ENCODE data around the gene EPM2AIP1. TPM values are rescaled to one million over a fixed set of nuclear protein-coding genes. Genes with fewer than 3 reads are reported as not detected.

Gene EPM2AIP1
- total RNA-seq, 1 donor from 2014 or later: 61.0 TPM

DNA sequence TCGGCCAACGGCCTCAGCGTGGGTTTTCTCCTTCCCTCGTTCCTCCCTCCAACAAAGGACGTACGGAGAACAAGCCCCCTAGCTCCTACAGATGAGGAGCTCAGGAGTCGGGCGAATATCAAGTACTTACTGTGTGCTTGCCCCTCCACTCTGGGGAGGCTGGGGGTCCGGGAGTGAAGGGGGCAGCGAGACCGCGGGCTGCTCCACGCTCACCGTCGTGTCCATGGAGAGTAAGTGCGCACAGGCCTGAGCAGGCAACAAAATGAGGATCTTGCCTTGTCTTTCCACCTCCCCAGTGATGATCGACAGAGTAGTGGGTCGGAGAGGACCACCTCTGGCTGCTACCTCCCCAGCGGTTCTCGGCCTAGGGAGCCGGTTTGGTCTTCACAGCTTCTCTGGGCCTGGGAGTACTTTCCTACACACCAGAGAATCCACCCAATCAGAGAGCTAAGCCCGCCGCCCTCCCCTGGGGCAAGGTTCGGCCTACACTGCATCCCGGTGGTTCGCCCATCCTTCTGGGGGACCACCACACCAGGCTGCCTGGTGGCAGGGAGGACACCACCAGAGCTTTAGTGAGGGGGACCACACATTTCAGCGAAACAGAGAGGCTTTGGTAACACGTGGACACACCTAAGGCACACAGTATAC is 47.5 kb downstream of the EPM2AIP1 start:
- no peak for DNase-seq

DNA sequence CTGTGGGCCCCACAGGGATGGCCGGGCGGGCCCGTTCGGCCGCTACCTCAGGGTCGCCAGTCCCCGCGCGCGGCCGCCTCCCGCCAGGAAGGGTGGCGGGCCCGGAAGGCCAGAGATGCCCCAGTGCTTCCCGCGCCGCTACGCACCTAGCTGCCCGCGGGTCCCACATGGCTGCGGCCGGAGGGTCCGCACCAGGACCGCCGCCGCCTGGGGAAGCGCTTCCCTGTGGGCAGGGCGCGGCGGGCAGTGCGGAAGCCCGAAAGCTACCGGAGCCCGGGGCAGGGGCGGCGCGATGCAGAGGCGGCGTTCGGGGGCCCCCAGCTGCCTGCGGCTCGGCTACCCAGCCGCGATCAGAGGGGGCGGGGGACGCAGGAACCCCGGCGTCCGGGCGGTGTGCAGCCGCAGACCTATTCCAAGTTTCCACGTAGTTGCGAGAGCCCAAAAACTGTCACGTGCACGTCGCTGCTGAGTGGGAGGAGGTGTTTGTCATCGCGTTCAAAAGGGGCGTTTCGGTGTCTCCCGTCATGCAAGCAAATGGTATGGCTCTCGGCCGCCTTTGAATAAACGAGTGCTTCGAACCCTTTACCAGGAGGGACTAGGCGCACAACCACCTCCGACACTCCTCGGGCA is 48.2 kb downstream of the EPM2AIP1 start, which contains the start of gene TRANK1:
Gene TRANK1 (minus strand): TSS at position 414 of the 630 bp plus-strand sequence. CDS start 245 bp downstream, at position 169.
- DNase-seq: peak; percentile 51

DNA sequence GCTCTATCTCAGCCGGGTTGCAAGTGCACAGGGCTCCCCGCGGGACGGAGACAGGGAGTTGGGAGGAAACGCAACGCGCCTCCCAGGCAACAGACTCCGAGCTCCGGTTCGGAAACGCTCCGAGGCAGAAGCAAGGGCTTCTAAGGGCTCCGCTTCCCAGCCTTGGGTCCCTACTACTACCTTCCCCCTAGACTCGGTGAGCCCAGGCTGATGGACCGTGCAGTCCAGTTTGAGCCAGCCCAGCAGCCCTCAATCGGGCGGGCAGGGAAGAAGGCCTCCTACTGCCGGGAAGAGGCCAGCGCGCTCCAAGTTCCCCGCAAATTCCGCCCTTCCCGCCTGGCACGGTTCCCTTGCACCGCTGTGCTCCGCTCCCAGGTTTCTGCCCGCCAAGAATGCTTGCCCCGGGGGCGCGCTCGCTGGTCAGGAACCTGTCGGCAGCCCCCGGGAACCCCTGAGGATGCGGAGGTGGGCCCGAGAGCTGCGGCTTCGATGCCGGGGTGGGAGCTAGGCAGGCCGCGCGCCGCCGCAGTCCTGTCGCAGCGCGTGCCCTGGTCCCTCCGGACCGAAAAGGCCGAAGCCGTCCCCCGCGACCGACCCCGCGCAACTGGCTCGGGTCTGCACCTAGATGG is 48.8 kb downstream of the EPM2AIP1 start:
- DNase-seq: peak; percentile 57

DNA sequence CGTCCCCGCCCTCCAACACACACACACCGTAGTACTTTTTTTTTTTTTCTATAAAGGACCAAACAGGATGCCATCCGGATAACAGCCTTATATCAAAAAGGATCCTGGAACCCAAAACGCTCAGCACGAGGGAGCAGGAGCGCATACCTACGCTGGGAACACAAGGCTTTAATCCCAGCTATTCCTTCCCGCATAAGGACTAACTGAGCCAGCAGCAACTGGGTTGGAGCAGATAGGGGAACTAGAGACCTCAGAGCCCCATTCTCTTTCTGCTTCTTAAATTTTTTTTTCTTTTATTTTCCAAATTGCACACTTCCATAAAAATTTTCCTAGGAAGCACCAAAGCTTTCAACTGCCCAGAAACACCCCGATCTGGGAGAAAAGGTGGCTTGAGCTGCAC is 49.3 kb downstream of the EPM2AIP1 start:
- DNase-seq: no peak

DNA sequence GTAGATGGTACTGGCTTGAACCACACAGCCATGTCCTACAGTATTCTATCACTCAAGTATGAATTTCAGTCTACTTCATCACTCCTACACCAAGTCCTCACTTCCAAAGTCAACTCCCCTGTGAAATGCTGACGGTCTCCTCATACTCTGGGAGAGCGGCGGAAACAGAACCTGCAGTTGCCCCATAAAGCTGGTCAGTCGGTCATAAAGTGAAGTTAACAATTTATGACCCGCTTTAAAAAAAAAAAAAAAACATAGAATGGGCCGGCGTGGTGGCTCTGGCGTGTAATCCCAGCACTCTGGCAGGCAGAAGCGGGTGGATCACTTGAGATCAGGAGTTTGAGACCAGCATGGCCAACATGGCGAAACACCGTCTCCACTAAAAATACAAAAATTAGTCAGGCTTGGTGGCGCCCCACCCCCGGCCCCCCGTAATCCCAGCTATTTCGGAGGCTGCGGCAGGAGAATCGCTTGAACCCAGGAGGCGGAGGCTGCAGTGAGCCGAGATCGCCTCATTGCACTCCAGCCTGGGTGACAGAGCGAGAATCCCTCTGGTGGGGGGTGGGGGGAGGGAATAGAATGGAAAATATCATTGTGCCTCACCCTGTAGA is 50.2 kb downstream of the EPM2AIP1 start:
- no peak for DNase-seq

DNA sequence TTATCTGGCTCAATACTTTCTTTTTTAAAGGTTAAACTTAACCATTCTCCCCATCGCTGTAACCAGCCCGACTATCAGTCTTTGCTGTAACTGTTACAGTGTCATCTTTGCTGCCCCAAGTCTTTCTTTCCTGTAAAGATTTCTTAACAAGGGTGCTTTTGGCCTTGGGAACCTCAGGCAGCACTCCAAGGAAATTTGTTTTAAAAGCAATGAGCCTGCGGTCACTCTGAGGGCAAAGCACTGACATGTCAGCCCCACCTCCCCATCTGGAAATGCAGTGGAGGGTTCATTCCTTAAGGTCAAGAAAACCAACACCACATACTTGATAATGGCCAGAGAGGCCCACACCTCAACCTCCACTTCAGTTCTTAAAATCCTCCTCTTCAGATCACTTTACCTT is 51.3 kb downstream of the EPM2AIP1 start:
- no peak for DNase-seq

DNA sequence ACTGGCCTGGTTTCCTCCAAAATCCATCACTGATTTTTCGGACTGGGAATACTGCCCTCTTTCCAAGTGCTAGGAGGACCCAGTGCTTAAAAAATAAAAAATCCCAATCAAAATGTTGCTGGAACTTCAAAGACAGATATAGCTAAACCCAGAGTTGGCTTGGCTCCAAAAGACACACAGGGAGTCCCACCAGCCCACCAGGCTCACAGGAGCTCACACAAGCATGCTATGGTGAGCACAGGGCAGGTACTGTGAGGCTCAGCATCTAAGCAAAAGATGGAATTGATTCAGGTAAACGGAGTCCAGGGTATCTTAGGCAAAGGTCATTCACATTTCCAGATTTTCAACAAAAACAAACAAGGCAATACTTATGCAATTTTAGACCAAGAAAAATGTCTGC is 51.8 kb downstream of the EPM2AIP1 start:
- DNase-seq: no peak

DNA sequence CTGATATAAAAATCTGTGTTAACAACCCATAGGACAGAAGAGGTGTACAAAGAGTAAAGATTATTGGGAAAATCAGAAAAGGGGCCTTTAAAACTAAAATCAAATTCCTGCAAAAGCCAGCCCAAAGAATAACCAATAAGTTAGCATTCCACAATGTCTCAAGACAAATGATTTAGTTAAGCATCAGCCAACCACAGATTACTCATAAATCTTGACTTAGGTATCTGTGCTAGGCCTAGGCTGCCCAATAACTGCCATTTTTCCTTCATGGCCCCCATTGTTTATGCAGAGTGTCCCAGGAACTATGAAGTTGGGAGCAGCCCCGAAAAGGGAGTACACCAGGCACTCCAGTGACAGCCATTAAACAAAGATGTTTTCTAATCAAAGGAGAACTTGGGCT is 55.4 kb downstream of the EPM2AIP1 start:
- DNase-seq: no peak

Small RNA genes lying within 50 kb of the gene (small RNA-seq; reads per million reads assigned to genes)
- gene RNU6ATAC4P: not detected

Other genes with a start within 250 kb of the EPM2AIP1 start
- 11.2 TPM for gene DCLK3, start 228.6 kb downstream of the EPM2AIP1 start, total RNA-seq
- 12.6 TPM for gene TRANK1, start 48.1 kb downstream of the EPM2AIP1 start, total RNA-seq
- 44.5 TPM for gene MLH1, start 387 bp upstream of the EPM2AIP1 start, total RNA-seq
- gene LRRFIP2, start 181.5 kb upstream of the EPM2AIP1 start, total RNA-seq: 54.6 TPM

Measured in occipital lobe (tissue), 3 donors.